Measurements from ENCODE around the gene KIAA0930. TPM values are rescaled to one million over a fixed set of nuclear protein-coding genes. Genes with fewer than 3 reads are reported as not detected.
A peak's percentile ranks its signal among the peaks of the same experiment; 100 is the strongest.

KIAA0930 gene
- total and polyA plus RNA-seq, 2 donors (not counting 1 experiment from before 2014, with no cell fraction given): 27.0 to 46.8 TPM

- 95% methylated on average over 19 of the region's 19 CpGs for WGBS (ENCODE audit: insufficient coverage)
- H3K9me3 Mint-ChIP-seq (ENCODE audit: insufficient read depth): no peaks in the 10 kb centered on the region
- TF ChIP-seq EZH2 (IDR thresholded peaks at IDR 0.05; ENCODE audit: borderline replicate concordance, insufficient read depth, low read depth, low read length, poor library complexity, severe bottlenecking) (no peak), CTCF (IDR thresholded peaks at IDR 0.05) (no peak)
- H3K79me2 ChIP-seq (ENCODE audit: control insufficient read depth, insufficient read depth, low read length): peaks cover 73% of the 10 kb centered on the region
- peaks cover 17 to 28% of the 10 kb centered on the region in 2 donors for H3K4me1 ChIP-seq (ENCODE audit: control insufficient read depth in 2 of 2, insufficient read depth in 2 of 2, low read length in 2 of 2)
- H3K4me1 Mint-ChIP-seq: peaks cover 51% of the 10 kb centered on the region
- no peak overlapping the region for H3K9ac ChIP-seq (ENCODE audit: low read length)
- H3K36me3 ChIP-seq (replicated peaks in 1 of 2; ENCODE audit: control extremely low read depth in 1 of 2, control insufficient read depth in 1 of 2, extremely low read depth in 1 of 2, insufficient read depth in 2 of 2, low read length in 1 of 2): peaks cover 0 to 7% of the 10 kb centered on the region in 2 experiments
- H2AFZ ChIP-seq (ENCODE audit: insufficient read depth, low read depth, low read length, poor library complexity, severe bottlenecking): no peak overlapping the region
- no peaks in the 10 kb centered on the region for H3K27me3 Mint-ChIP-seq
- H3K4me3 ChIP-seq (ENCODE audit: control extremely low read depth in 1 of 5, extremely low read depth in 1 of 5, insufficient read depth in 1 of 5, low read depth in 2 of 5, low read length in 4 of 5): no peak overlapping the region
- no peak overlapping the region for H3K4me3 Mint-ChIP-seq
- H4K20me1 ChIP-seq (ENCODE audit: control insufficient read depth, insufficient read depth, low read length, poor library complexity, severe bottlenecking): peaks cover 7% of the 10 kb centered on the region
- ChIA-PET CTCF (interaction anchor here (0.6 kb wide), 1 partner anchor 214 kb away, joined by 3 read pairs; no protein-coding TSS in a partner anchor), POLR2A (no interaction called here)
- no peaks in the 10 kb centered on the region for H3K9me3 ChIP-seq (ENCODE audit: control extremely low read depth in 1 of 3, control insufficient read depth in 2 of 3, insufficient read depth in 1 of 3, low read length in 2 of 3)
- no peak for DNase-seq
- intact Hi-C loops (cut with micrococcal nuclease): no loop called here
- no peak for ATAC-seq (ENCODE audit: low read depth)
- no peaks in the 10 kb centered on the region for H3K27me3 ChIP-seq (replicated peaks in 1 of 4; ENCODE audit: control extremely low read depth in 1 of 4, control insufficient read depth in 3 of 4, insufficient read depth in 4 of 4, low read length in 3 of 4)
- H3K27ac ChIP-seq (ENCODE audit: low read length in 2 of 2): no peak overlapping the region
- H3K4me2 ChIP-seq (replicated peaks; ENCODE audit: low read depth, low read length, poor library complexity, severe bottlenecking): no peak overlapping the region
- no peak overlapping the region for H3K27ac Mint-ChIP-seq
Measured at GRCh38 chr22:45224988-45225731, 15.5 kb downstream of the KIAA0930 start.

GRCh38 chr22:45224331-45224730 is 16.4 kb downstream of the KIAA0930 start:
- H3K27ac ChIP-seq (ENCODE audit: low read length in 2 of 2): no peak overlapping the region
- peaks cover 17 to 28% of the 10 kb centered on the region in 2 donors for H3K4me1 ChIP-seq (ENCODE audit: control insufficient read depth in 2 of 2, insufficient read depth in 2 of 2, low read length in 2 of 2)
- peak overlapping the region; percentile 59 for H3K27ac Mint-ChIP-seq
- CTCF ChIA-PET: no interaction called here
- no peak overlapping the region for H3K4me3 Mint-ChIP-seq
- H3K79me2 ChIP-seq (ENCODE audit: control insufficient read depth, insufficient read depth, low read length): peaks cover 71% of the 10 kb centered on the region
- ATAC-seq (ENCODE audit: low read depth) (no peak), DNase-seq (no peak)
- intact Hi-C loops (cut with micrococcal nuclease): no loop called here
- peaks cover 55% of the 10 kb centered on the region for H3K4me1 Mint-ChIP-seq
- H4K20me1 ChIP-seq (ENCODE audit: control insufficient read depth, insufficient read depth, low read length, poor library complexity, severe bottlenecking): peaks cover 7% of the 10 kb centered on the region
- 96% methylated on average over 11 of the region's 11 CpGs for WGBS (ENCODE audit: insufficient coverage)
- no peak overlapping the region for H2AFZ ChIP-seq (ENCODE audit: insufficient read depth, low read depth, low read length, poor library complexity, severe bottlenecking)
- no peaks in the 10 kb centered on the region for H3K9me3 Mint-ChIP-seq (ENCODE audit: insufficient read depth)
- H3K9ac ChIP-seq (ENCODE audit: low read length): no peak overlapping the region
- no peaks in the 10 kb centered on the region for H3K9me3 ChIP-seq (ENCODE audit: control extremely low read depth in 1 of 3, control insufficient read depth in 2 of 3, insufficient read depth in 1 of 3, low read length in 2 of 3)
- no peak overlapping the region for H3K4me2 ChIP-seq (replicated peaks; ENCODE audit: low read depth, low read length, poor library complexity, severe bottlenecking)
- no peaks in the 10 kb centered on the region for H3K27me3 ChIP-seq (replicated peaks in 1 of 4; ENCODE audit: control extremely low read depth in 1 of 4, control insufficient read depth in 3 of 4, insufficient read depth in 4 of 4, low read length in 3 of 4)
- TF ChIP-seq CTCF (IDR thresholded peaks at IDR 0.05): no peak
- TF ChIP-seq EZH2 (IDR thresholded peaks at IDR 0.05; ENCODE audit: borderline replicate concordance, insufficient read depth, low read depth, low read length, poor library complexity, severe bottlenecking): no peak
- POLR2A ChIA-PET: no interaction called here
- no peak overlapping the region for H3K4me3 ChIP-seq (ENCODE audit: control extremely low read depth in 1 of 5, extremely low read depth in 1 of 5, insufficient read depth in 1 of 5, low read depth in 2 of 5, low read length in 4 of 5)
- peaks cover 0 to 7% of the 10 kb centered on the region in 2 experiments for H3K36me3 ChIP-seq (replicated peaks in 1 of 2; ENCODE audit: control extremely low read depth in 1 of 2, control insufficient read depth in 1 of 2, extremely low read depth in 1 of 2, insufficient read depth in 2 of 2, low read length in 1 of 2)
- no peaks in the 10 kb centered on the region for H3K27me3 Mint-ChIP-seq

All from B cell (primary cell).